ENCODE measurements around the gene STX7.
A peak's percentile ranks its signal among the peaks of the same experiment; 100 is the strongest.

The STX7 gene

DNA sequence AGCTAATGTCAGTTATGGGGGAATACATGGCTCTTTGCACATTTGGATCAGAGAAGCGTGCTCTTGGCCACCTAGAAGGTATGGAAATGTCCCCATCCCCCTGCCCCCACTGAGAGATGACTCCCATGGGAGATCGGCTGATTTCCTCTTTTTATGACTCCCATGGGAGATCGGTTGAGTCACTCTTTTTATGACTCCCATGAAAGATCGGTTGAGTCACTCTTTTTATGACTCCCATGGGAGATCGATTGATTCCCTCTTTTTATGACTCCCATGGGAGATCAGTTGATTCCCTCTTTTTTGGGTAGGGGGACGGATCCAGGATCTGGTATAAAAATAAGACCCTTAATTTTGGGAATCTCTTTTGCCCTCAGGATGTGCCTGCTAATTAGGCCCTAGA, 14.9 kb upstream of the STX7 start (continued):
- TF ChIP-seq, protein P1, sequence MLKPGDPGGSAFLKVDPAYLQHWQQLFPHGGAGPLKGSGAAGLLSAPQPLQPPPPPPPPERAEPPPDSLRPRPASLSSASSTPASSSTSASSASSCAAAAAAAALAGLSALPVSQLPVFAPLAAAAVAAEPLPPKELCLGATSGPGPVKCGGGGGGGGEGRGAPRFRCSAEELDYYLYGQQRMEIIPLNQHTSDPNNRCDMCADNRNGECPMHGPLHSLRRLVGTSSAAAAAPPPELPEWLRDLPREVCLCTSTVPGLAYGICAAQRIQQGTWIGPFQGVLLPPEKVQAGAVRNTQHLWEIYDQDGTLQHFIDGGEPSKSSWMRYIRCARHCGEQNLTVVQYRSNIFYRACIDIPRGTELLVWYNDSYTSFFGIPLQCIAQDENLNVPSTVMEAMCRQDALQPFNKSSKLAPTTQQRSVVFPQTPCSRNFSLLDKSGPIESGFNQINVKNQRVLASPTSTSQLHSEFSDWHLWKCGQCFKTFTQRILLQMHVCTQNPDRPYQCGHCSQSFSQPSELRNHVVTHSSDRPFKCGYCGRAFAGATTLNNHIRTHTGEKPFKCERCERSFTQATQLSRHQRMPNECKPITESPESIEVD (tag by site-specific recombination; IDR thresholded peaks at IDR 0.05) = no peak
- TF ChIP-seq ZNF843 (tag by site-specific recombination; IDR thresholded peaks at IDR 0.05) (peak; percentile 92), ZNF654 (tag by site-specific recombination; IDR thresholded peaks at IDR 0.05; ENCODE audit: low read depth) (peak; percentile 42), GLI4 (tag by site-specific recombination; IDR thresholded peaks at IDR 0.05) (no peak), ZNF768 (tag by site-specific recombination; IDR thresholded peaks at IDR 0.05) (no peak), ZNF394 (tag by site-specific recombination; IDR thresholded peaks at IDR 0.05; ENCODE audit: borderline replicate concordance) (peak; percentile 74), ZFP41 (tag by site-specific recombination; IDR thresholded peaks at IDR 0.05; ENCODE audit: borderline replicate concordance) (no peak), ZNF830 (tag by site-specific recombination; IDR thresholded peaks at IDR 0.05; ENCODE audit: low read depth) (no peak), MEIS1 (CRISPR knock-in tag; IDR thresholded peaks at IDR 0.05; ENCODE audit: borderline replicate concordance) (no peak), ZNF501 (tag by site-specific recombination; IDR thresholded peaks at IDR 0.05) (peak; percentile 76; the same call in 1 of the 2 replicates), ZNF433 (tag by site-specific recombination; IDR thresholded peaks at IDR 0.05; ENCODE audit: low read depth) (no peak), ZNF544 (tag by site-specific recombination; IDR thresholded peaks at IDR 0.05) (no peak), ZNF202 (tag by site-specific recombination; IDR thresholded peaks at IDR 0.05; ENCODE audit: borderline replicate concordance) (0 out of 2 replicates have a peak, but pooled peaks have one; percentile 44), GLI2 (tag by site-specific recombination; IDR thresholded peaks at IDR 0.05; ENCODE audit: borderline replicate concordance, low read depth) (peak; percentile 42; the same call in 1 of the 2 replicates), ZNF214 (tag by site-specific recombination; IDR thresholded peaks at IDR 0.05; ENCODE audit: borderline replicate concordance) (no peak), ZNF23 (tag by site-specific recombination; IDR thresholded peaks at IDR 0.05; ENCODE audit: borderline replicate concordance) (no peak), ZNF555 (tag by site-specific recombination; conservative IDR thresholded peaks at IDR 0.05) (no peak; the same call in 1 of the 2 replicates), MZF1 (tag by site-specific recombination; IDR thresholded peaks at IDR 0.05; ENCODE audit: borderline replicate concordance) (peak; percentile 96)
- TF ChIP-seq, protein P2, sequence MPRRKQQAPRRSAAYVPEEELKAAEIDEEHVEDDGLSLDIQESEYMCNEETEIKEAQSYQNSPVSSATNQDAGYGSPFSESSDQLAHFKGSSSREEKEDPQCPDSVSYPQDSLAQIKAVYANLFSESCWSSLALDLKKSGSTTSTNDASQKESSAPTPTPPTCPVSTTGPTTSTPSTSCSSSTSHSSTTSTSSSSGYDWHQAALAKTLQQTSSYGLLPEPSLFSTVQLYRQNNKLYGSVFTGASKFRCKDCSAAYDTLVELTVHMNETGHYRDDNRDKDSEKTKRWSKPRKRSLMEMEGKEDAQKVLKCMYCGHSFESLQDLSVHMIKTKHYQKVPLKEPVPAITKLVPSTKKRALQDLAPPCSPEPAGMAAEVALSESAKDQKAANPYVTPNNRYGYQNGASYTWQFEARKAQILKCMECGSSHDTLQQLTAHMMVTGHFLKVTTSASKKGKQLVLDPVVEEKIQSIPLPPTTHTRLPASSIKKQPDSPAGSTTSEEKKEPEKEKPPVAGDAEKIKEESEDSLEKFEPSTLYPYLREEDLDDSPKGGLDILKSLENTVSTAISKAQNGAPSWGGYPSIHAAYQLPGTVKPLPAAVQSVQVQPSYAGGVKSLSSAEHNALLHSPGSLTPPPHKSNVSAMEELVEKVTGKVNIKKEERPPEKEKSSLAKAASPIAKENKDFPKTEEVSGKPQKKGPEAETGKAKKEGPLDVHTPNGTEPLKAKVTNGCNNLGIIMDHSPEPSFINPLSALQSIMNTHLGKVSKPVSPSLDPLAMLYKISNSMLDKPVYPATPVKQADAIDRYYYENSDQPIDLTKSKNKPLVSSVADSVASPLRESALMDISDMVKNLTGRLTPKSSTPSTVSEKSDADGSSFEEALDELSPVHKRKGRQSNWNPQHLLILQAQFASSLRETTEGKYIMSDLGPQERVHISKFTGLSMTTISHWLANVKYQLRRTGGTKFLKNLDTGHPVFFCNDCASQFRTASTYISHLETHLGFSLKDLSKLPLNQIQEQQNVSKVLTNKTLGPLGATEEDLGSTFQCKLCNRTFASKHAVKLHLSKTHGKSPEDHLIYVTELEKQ (tag by site-specific recombination; IDR thresholded peaks at IDR 0.05; ENCODE audit: borderline replicate concordance) = peak; percentile 96
- TF ChIP-seq, protein P3, sequence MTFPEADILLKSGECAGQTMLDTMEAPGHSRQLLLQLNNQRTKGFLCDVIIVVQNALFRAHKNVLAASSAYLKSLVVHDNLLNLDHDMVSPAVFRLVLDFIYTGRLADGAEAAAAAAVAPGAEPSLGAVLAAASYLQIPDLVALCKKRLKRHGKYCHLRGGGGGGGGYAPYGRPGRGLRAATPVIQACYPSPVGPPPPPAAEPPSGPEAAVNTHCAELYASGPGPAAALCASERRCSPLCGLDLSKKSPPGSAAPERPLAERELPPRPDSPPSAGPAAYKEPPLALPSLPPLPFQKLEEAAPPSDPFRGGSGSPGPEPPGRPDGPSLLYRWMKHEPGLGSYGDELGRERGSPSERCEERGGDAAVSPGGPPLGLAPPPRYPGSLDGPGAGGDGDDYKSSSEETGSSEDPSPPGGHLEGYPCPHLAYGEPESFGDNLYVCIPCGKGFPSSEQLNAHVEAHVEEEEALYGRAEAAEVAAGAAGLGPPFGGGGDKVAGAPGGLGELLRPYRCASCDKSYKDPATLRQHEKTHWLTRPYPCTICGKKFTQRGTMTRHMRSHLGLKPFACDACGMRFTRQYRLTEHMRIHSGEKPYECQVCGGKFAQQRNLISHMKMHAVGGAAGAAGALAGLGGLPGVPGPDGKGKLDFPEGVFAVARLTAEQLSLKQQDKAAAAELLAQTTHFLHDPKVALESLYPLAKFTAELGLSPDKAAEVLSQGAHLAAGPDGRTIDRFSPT (tag by site-specific recombination; IDR thresholded peaks at IDR 0.05) = peak; percentile 96
- TF ChIP-seq, protein P4, sequence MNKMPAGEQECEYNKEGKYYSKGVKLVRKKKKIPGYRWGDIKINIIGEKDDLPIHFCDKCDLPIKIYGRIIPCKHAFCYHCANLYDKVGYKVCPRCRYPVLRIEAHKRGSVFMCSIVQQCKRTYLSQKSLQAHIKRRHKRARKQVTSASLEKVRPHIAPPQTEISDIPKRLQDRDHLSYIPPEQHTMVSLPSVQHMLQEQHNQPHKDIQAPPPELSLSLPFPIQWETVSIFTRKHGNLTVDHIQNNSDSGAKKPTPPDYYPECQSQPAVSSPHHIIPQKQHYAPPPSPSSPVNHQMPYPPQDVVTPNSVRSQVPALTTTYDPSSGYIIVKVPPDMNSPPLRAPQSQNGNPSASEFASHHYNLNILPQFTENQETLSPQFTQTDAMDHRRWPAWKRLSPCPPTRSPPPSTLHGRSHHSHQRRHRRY (tag by site-specific recombination; IDR thresholded peaks at IDR 0.05) = no peak
- TF ChIP-seq, protein P5, sequence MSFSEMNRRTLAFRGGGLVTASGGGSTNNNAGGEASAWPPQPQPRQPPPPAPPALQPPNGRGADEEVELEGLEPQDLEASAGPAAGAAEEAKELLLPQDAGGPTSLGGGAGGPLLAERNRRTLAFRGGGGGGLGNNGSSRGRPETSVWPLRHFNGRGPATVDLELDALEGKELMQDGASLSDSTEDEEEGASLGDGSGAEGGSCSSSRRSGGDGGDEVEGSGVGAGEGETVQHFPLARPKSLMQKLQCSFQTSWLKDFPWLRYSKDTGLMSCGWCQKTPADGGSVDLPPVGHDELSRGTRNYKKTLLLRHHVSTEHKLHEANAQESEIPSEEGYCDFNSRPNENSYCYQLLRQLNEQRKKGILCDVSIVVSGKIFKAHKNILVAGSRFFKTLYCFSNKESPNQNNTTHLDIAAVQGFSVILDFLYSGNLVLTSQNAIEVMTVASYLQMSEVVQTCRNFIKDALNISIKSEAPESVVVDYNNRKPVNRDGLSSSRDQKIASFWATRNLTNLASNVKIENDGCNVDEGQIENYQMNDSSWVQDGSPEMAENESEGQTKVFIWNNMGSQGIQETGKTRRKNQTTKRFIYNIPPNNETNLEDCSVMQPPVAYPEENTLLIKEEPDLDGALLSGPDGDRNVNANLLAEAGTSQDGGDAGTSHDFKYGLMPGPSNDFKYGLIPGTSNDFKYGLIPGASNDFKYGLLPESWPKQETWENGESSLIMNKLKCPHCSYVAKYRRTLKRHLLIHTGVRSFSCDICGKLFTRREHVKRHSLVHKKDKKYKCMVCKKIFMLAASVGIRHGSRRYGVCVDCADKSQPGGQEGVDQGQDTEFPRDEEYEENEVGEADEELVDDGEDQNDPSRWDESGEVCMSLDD (tag by site-specific recombination; IDR thresholded peaks at IDR 0.05) = 0 out of 2 replicates have a peak, but pooled peaks have one; percentile 19
- TF ChIP-seq, protein P6, sequence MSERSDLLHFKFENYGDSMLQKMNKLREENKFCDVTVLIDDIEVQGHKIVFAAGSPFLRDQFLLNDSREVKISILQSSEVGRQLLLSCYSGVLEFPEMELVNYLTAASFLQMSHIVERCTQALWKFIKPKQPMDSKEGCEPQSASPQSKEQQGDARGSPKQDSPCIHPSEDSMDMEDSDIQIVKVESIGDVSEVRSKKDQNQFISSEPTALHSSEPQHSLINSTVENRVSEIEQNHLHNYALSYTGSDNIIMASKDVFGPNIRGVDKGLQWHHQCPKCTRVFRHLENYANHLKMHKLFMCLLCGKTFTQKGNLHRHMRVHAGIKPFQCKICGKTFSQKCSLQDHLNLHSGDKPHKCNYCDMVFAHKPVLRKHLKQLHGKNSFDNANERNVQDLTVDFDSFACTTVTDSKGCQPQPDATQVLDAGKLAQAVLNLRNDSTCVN (tag by site-specific recombination; optimal IDR thresholded peaks at IDR 0.05) = no peak
- TF ChIP-seq, protein P7, sequence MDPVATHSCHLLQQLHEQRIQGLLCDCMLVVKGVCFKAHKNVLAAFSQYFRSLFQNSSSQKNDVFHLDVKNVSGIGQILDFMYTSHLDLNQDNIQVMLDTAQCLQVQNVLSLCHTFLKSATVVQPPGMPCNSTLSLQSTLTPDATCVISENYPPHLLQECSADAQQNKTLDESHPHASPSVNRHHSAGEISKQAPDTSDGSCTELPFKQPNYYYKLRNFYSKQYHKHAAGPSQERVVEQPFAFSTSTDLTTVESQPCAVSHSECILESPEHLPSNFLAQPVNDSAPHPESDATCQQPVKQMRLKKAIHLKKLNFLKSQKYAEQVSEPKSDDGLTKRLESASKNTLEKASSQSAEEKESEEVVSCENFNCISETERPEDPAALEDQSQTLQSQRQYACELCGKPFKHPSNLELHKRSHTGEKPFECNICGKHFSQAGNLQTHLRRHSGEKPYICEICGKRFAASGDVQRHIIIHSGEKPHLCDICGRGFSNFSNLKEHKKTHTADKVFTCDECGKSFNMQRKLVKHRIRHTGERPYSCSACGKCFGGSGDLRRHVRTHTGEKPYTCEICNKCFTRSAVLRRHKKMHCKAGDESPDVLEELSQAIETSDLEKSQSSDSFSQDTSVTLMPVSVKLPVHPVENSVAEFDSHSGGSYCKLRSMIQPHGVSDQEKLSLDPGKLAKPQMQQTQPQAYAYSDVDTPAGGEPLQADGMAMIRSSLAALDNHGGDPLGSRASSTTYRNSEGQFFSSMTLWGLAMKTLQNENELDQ (tag by site-specific recombination; IDR thresholded peaks at IDR 0.05; ENCODE audit: low read depth) = no peak
